ENCODE data around the gene SPOCK3. TPM values are rescaled to one million over a fixed set of nuclear protein-coding genes. Genes with fewer than 3 reads are reported as not detected.
A peak's percentile ranks its signal among the peaks of the same experiment; 100 is the strongest.
"Not testable (repeated sequence)": the region's sequence is repeated elsewhere in the genome, so short reads cannot be mapped to it uniquely, and the experiment has no call there.

The SPOCK3 gene
- not detected for total RNA-seq

- peak; percentile 26 for ATAC-seq
- POLR2A ChIA-PET = no interaction called here
- H3K27ac Mint-ChIP-seq = no peak within 1 kb of the TSS
- peaks cover 3% of the 10 kb centered on the region for H3K4me1 Mint-ChIP-seq
- peak; percentile 17 for DNase-seq
- CTCF ChIA-PET = no interaction called here
- H3K27me3 Mint-ChIP-seq = peaks cover 27% of the 10 kb centered on the region
- no peak within 1 kb of the TSS for H3K4me3 Mint-ChIP-seq
- peaks cover 2% of the 10 kb centered on the region for H3K9me3 Mint-ChIP-seq (ENCODE audit: low read depth)
- no peaks in the 10 kb centered on the region for H3K36me3 Mint-ChIP-seq (ENCODE audit: low read depth)
- intact Hi-C loops (cut with DNase I, micrococcal nuclease) = no loop called here
Measured at GRCh38 chr4:167234316-167234881, at the start of gene SPOCK3. Gene SPOCK3 (minus strand): TSS chr4:167234494.

GRCh38 chr4:167282171-167282864, 48.0 kb upstream of the SPOCK3 start:
- no peak overlapping the region for H3K4me3 Mint-ChIP-seq
- no peak for ATAC-seq

GRCh38 chr4:167281545-167281944, 47.3 kb upstream of the SPOCK3 start:
- H3K4me3 Mint-ChIP-seq; H3K4me1 Mint-ChIP-seq; H3K9me3 Mint-ChIP-seq (ENCODE audit: low read depth); H3K27ac Mint-ChIP-seq; POLR2A ChIA-PET; H3K36me3 Mint-ChIP-seq (ENCODE audit: low read depth); DNase-seq; intact Hi-C loops (cut with DNase I, micrococcal nuclease); CTCF ChIA-PET; H3K27me3 Mint-ChIP-seq; ATAC-seq: not testable (repeated sequence)

More at GRCh38 chr4:167282171-167282864, 48.0 kb upstream of the SPOCK3 start:
- ChIA-PET POLR2A (no interaction called here), CTCF (no interaction called here)
- no peak for DNase-seq
- H3K27ac Mint-ChIP-seq = no peak overlapping the region
- intact Hi-C loops (cut with DNase I, micrococcal nuclease) = no loop called here
- H3K36me3 Mint-ChIP-seq (ENCODE audit: low read depth) = no peaks in the 10 kb centered on the region
- peaks cover 11% of the 10 kb centered on the region for H3K9me3 Mint-ChIP-seq (ENCODE audit: low read depth)
- H3K4me1 Mint-ChIP-seq = no peaks in the 10 kb centered on the region
- H3K27me3 Mint-ChIP-seq = no peaks in the 10 kb centered on the region

GRCh38 chr4:167274351-167274750, 40.1 kb upstream of the SPOCK3 start:
- Mint-ChIP-seq H3K27me3 (no peaks in the 10 kb centered on the region), H3K36me3 (ENCODE audit: low read depth) (no peaks in the 10 kb centered on the region), H3K27ac (no peak overlapping the region), H3K4me3 (no peak overlapping the region), H3K4me1 (no peaks in the 10 kb centered on the region), H3K9me3 (ENCODE audit: low read depth) (peaks cover 9% of the 10 kb centered on the region)
- ChIA-PET POLR2A (interaction anchor here (0.6 kb wide), 1 partner anchor 10 kb away, joined by 3 read pairs; no protein-coding TSS in a partner anchor), CTCF (no interaction called here)
- DNase-seq = no peak
- no peak for ATAC-seq
- intact Hi-C loops (cut with DNase I, micrococcal nuclease) = no loop called here

- intact Hi-C loops (cut with DNase I, micrococcal nuclease) = no loop called here
- H3K4me3 Mint-ChIP-seq = no peak overlapping the region
- no peak for DNase-seq
- ChIA-PET POLR2A (no interaction called here), CTCF (no interaction called here)
- no peak for ATAC-seq
- no peak overlapping the region for H3K27ac Mint-ChIP-seq
- H3K36me3 Mint-ChIP-seq (ENCODE audit: low read depth) = no peaks in the 10 kb centered on the region
- H3K4me1 Mint-ChIP-seq = no peaks in the 10 kb centered on the region
- peaks cover 6% of the 10 kb centered on the region for H3K9me3 Mint-ChIP-seq (ENCODE audit: low read depth)
- no peaks in the 10 kb centered on the region for H3K27me3 Mint-ChIP-seq
Measured at GRCh38 chr4:167265231-167265630, 30.9 kb upstream of the SPOCK3 start.

- peaks cover 4% of the 10 kb centered on the region for H3K9me3 Mint-ChIP-seq (ENCODE audit: low read depth)
- DNase-seq (no peak), ATAC-seq (no peak)
- H3K27ac Mint-ChIP-seq = no peak overlapping the region
- intact Hi-C loops (cut with DNase I, micrococcal nuclease) = no loop called here
- H3K4me1 Mint-ChIP-seq = no peaks in the 10 kb centered on the region
- no peak overlapping the region for H3K4me3 Mint-ChIP-seq
- H3K27me3 Mint-ChIP-seq = no peaks in the 10 kb centered on the region
- CTCF ChIA-PET = no interaction called here
- POLR2A ChIA-PET = no interaction called here
- H3K36me3 Mint-ChIP-seq (ENCODE audit: low read depth) = no peaks in the 10 kb centered on the region
Measured at GRCh38 chr4:167248271-167248670, 14.0 kb upstream of the SPOCK3 start.

GRCh38 chr4:167239627-167240026, 5.3 kb upstream of the SPOCK3 start:
- intact Hi-C loops (cut with DNase I, micrococcal nuclease) = no loop called here
- ATAC-seq = no peak
- H3K4me3 Mint-ChIP-seq = no peak overlapping the region
- no peak for DNase-seq
- ChIA-PET POLR2A (no interaction called here), CTCF (no interaction called here)
- peaks cover 9% of the 10 kb centered on the region for H3K27me3 Mint-ChIP-seq
- no peaks in the 10 kb centered on the region for H3K4me1 Mint-ChIP-seq
- no peak overlapping the region for H3K27ac Mint-ChIP-seq
- peaks cover 2% of the 10 kb centered on the region for H3K9me3 Mint-ChIP-seq (ENCODE audit: low read depth)
- no peaks in the 10 kb centered on the region for H3K36me3 Mint-ChIP-seq (ENCODE audit: low read depth)

- Mint-ChIP-seq H3K4me3 (no peak overlapping the region), H3K36me3 (ENCODE audit: low read depth) (no peaks in the 10 kb centered on the region), H3K27me3 (peaks cover 19% of the 10 kb centered on the region), H3K27ac (no peak overlapping the region), H3K9me3 (ENCODE audit: low read depth) (peaks cover 2% of the 10 kb centered on the region), H3K4me1 (peaks cover 3% of the 10 kb centered on the region)
- intact Hi-C loops (cut with DNase I, micrococcal nuclease) = no loop called here
- CTCF ChIA-PET = no interaction called here
- ATAC-seq (no peak), DNase-seq (no peak)
- POLR2A ChIA-PET = no interaction called here
Measured at GRCh38 chr4:167238226-167238625, 3.9 kb upstream of the SPOCK3 start.

GRCh38 chr4:167233685-167234315, 494 bp downstream of the SPOCK3 start:
- H3K27me3 Mint-ChIP-seq = peaks cover 27% of the 10 kb centered on the region
- H3K9me3 Mint-ChIP-seq (ENCODE audit: low read depth) = peaks cover 2% of the 10 kb centered on the region
- intact Hi-C loops (cut with DNase I, micrococcal nuclease) = no loop called here
- ChIA-PET POLR2A (no interaction called here), CTCF (no interaction called here)
- ATAC-seq = peak; percentile 26
- H3K4me1 Mint-ChIP-seq = peaks cover 3% of the 10 kb centered on the region
- H3K27ac Mint-ChIP-seq = no peak overlapping the region
- H3K4me3 Mint-ChIP-seq = no peak overlapping the region
- peak; percentile 8 for DNase-seq
- no peaks in the 10 kb centered on the region for H3K36me3 Mint-ChIP-seq (ENCODE audit: low read depth)

- peaks cover 2% of the 10 kb centered on the region for H3K9me3 Mint-ChIP-seq (ENCODE audit: low read depth)
- H3K27me3 Mint-ChIP-seq = peaks cover 27% of the 10 kb centered on the region
Measured at GRCh38 chr4:167232805-167233684, 1.2 kb downstream of the SPOCK3 start.

GRCh38 chr4:167230744-167231143, 3.5 kb downstream of the SPOCK3 start:
- H3K27me3 Mint-ChIP-seq = peaks cover 27% of the 10 kb centered on the region
- H3K4me3 Mint-ChIP-seq = no peak overlapping the region
- POLR2A ChIA-PET = no interaction called here
- DNase-seq (no peak), ATAC-seq (no peak)
- CTCF ChIA-PET = no interaction called here
- H3K9me3 Mint-ChIP-seq (ENCODE audit: low read depth) = no peaks in the 10 kb centered on the region
- no peaks in the 10 kb centered on the region for H3K36me3 Mint-ChIP-seq (ENCODE audit: low read depth)
- intact Hi-C loops (cut with DNase I, micrococcal nuclease) = no loop called here
- no peak overlapping the region for H3K27ac Mint-ChIP-seq
- peaks cover 3% of the 10 kb centered on the region for H3K4me1 Mint-ChIP-seq

More at GRCh38 chr4:167232805-167233684, 1.2 kb downstream of the SPOCK3 start:
- H3K27ac Mint-ChIP-seq = no peak overlapping the region
- intact Hi-C loops (cut with DNase I, micrococcal nuclease) = no loop called here
- H3K4me3 Mint-ChIP-seq = no peak overlapping the region
- peaks cover 3% of the 10 kb centered on the region for H3K4me1 Mint-ChIP-seq
- CTCF ChIA-PET = no interaction called here
- ATAC-seq (no peak), DNase-seq (no peak)
- POLR2A ChIA-PET = no interaction called here
- no peaks in the 10 kb centered on the region for H3K36me3 Mint-ChIP-seq (ENCODE audit: low read depth)
